Skeletal muscle tissue (tissue), 4 donors: ENCODE data around the gene GPLD1. TPM values are rescaled to one million over a fixed set of nuclear protein-coding genes. Genes with fewer than 3 reads are reported as not detected.
A peak's percentile ranks its signal among the peaks of the same experiment; 100 is the strongest.

ENCODE experiments used
- H3K27ac ChIP-seq: one replicate; pipeline ENCODE4 v1.7.0; 2013; ENCODE audit warnings: mild to moderate bottlenecking, low read depth, low read length, inconsistent platforms
- H3K27me3 ChIP-seq, 3 donors: one replicate each; pipeline ENCODE4 v1.7.0; 2013; ENCODE audit warnings: low read length in 3 of 3; ENCODE audit not compliant: control insufficient read depth in 3 of 3, insufficient read depth in 3 of 3
- H3K36me3 ChIP-seq, 3 donors: one replicate each; pipeline ENCODE4 v1.7.0; 2013; ENCODE audit warnings: low read length in 3 of 3; ENCODE audit not compliant: control insufficient read depth in 3 of 3, insufficient read depth in 3 of 3
- H3K4me1 ChIP-seq, 3 donors: one replicate each; pipeline ENCODE4 v1.7.0; 2013; ENCODE audit warnings: low read length in 3 of 3, mild to moderate bottlenecking in 3 of 3; ENCODE audit not compliant: control insufficient read depth in 3 of 3, insufficient read depth in 3 of 3
- H3K4me3 ChIP-seq, 3 donors: one replicate each; pipeline ENCODE4 v1.7.0; 2013; ENCODE audit warnings: low read length in 3 of 3
- H3K9ac ChIP-seq, 3 donors: one replicate each; pipeline ENCODE4 v1.7.0; 2013; ENCODE audit warnings: low read length in 3 of 3, mild to moderate bottlenecking in 3 of 3, moderate library complexity in 2 of 3, low read depth in 1 of 3
- H3K9me3 ChIP-seq, 3 donors: one replicate each; pipeline ENCODE4 v1.7.0; 2013; ENCODE audit warnings: low read length in 3 of 3; ENCODE audit not compliant: control insufficient read depth in 3 of 3
- total RNA-seq: library from RNA; depleted of rRNA; stranded (reverse); fragments of >200 nt; gene quantifications from one replicate; pipeline ENCODE4 v1.2.3, GENCODE V29; 2014
- donor health status: Osteomylitis.

Gene GPLD1
- total RNA-seq, 1 donor from 2014 or later, result 2.6 TPM

- Histone ChIP-seq H3K9ac (no peak overlapping the region), H3K4me1 (no peaks in the 10 kb centered on the region), H3K27me3 (no peaks in the 10 kb centered on the region), H3K4me3 (no peak overlapping the region), H3K27ac (no peak overlapping the region), H3K9me3 (no peaks in the 10 kb centered on the region), H3K36me3 (peaks cover 13 to 30% (median 28%) of the 10 kb centered on the region in 3 donors)
Observed at GRCh38 chr6:24501914-24502313, 12.5 kb upstream of the GPLD1 start.

- Histone ChIP-seq H3K4me1 (peaks cover 0 to under 1% (median 0%) of the 10 kb centered on the region in 3 donors), H3K27ac (no peak overlapping the region), H3K27me3 (no peaks in the 10 kb centered on the region), H3K9ac (no peak overlapping the region), H3K4me3 (no peak overlapping the region), H3K9me3 (no peaks in the 10 kb centered on the region), H3K36me3 (peaks cover 16 to 31% (median 30%) of the 10 kb centered on the region in 3 donors)
Observed at GRCh38 chr6:24501374-24501773, 12.0 kb upstream of the GPLD1 start.

GRCh38 chr6:24500683-24501082, 11.3 kb upstream of the GPLD1 start:
- Histone ChIP-seq H3K36me3 (peaks cover 16 to 31% (median 30%) of the 10 kb centered on the region in 3 donors), H3K27ac (no peak overlapping the region), H3K27me3 (no peaks in the 10 kb centered on the region), H3K4me1 (peaks cover 0 to 6% (median 0%) of the 10 kb centered on the region in 3 donors), H3K9ac (no peak overlapping the region), H3K4me3 (no peak overlapping the region), H3K9me3 (no peaks in the 10 kb centered on the region)

GRCh38 chr6:24497254-24497970, 8.0 kb upstream of the GPLD1 start:
- Histone ChIP-seq H3K4me3 (no peak overlapping the region), H3K27me3 (no peaks in the 10 kb centered on the region), H3K36me3 (peaks cover 6 to 8% (median 7%) of the 10 kb centered on the region in 3 donors), H3K4me1 (peaks cover 7 to 21% (median 11%) of the 10 kb centered on the region in 3 donors), H3K9me3 (no peaks in the 10 kb centered on the region), H3K9ac (no peak overlapping the region), H3K27ac (no peak overlapping the region)

- peak within 1 kb of the TSS; percentile 69 for H3K27ac ChIP-seq
- H3K4me1 ChIP-seq, result peaks cover 11 to 28% (median 14%) of the 10 kb centered on the region in 3 donors
- no peaks in the 10 kb centered on the region for H3K27me3 ChIP-seq
- peaks cover 6 to 8% (median 7%) of the 10 kb centered on the region in 3 donors for H3K36me3 ChIP-seq
- peak within 1 kb of the TSS; percentile 79 to 94 (median 82) for H3K9ac ChIP-seq
- no peaks in the 10 kb centered on the region for H3K9me3 ChIP-seq
- peak within 1 kb of the TSS; percentile 80 to 87 (median 87) for H3K4me3 ChIP-seq
Observed at GRCh38 chr6:24494821-24495795, 5.7 kb upstream of the GPLD1 start, which contains the start of gene ALDH5A1. ALDH5A1 (plus strand) TSS chr6:24494969; CDS start chr6:24494997, 28 bp downstream.

GRCh38 chr6:24493945-24494820, 4.8 kb upstream of the GPLD1 start:
- Histone ChIP-seq H3K27ac (no peak overlapping the region), H3K9ac (peak overlapping the region; percentile 79 to 94 (median 82)), H3K4me3 (peak overlapping the region; percentile 80 to 87 (median 87)), H3K9me3 (no peaks in the 10 kb centered on the region), H3K27me3 (no peaks in the 10 kb centered on the region), H3K4me1 (peaks cover 19 to 37% (median 22%) of the 10 kb centered on the region in 3 donors), H3K36me3 (peaks cover 6 to 8% (median 7%) of the 10 kb centered on the region in 3 donors)

- Histone ChIP-seq H3K36me3 (peaks cover 5 to 6% (median 6%) of the 10 kb centered on the region in 3 donors), H3K4me3 (no peak overlapping the region), H3K27me3 (no peaks in the 10 kb centered on the region), H3K9me3 (no peaks in the 10 kb centered on the region), H3K27ac (no peak overlapping the region), H3K9ac (no peak overlapping the region), H3K4me1 (peaks cover 20 to 38% (median 23%) of the 10 kb centered on the region in 3 donors)
Observed at GRCh38 chr6:24492475-24492874, 3.1 kb upstream of the GPLD1 start.

GRCh38 chr6:24490948-24491347, 1.6 kb upstream of the GPLD1 start:
- Histone ChIP-seq H3K27ac (no peak overlapping the region), H3K9me3 (no peaks in the 10 kb centered on the region), H3K4me3 (no peak overlapping the region), H3K27me3 (no peaks in the 10 kb centered on the region), H3K36me3 (no peaks in the 10 kb centered on the region), H3K9ac (no peak overlapping the region), H3K4me1 (peaks cover 20 to 34% (median 23%) of the 10 kb centered on the region in 3 donors)

GRCh38 chr6:24489881-24490280, 503 bp upstream of the GPLD1 start:
- Histone ChIP-seq H3K9ac (peak overlapping the region in 1 of 3 donors; percentile 26), H3K9me3 (no peaks in the 10 kb centered on the region), H3K4me1 (peaks cover 18 to 26% (median 23%) of the 10 kb centered on the region in 3 donors), H3K27ac (no peak overlapping the region), H3K27me3 (no peaks in the 10 kb centered on the region), H3K4me3 (no peak overlapping the region), H3K36me3 (no peaks in the 10 kb centered on the region)
